OCI-LY3 (cell line): ENCODE results near the gene CHRDL2.

Experiments used
- CTCF ChIP-seq: fragments of 200-600, 300-600 bp; sonication (generic); IDR thresholded peaks from 2 replicates; pipeline ENCODE4 v1.5.1; 2014; ENCODE audit warnings: antibody characterized with exemption, low read length, low read depth
- EZH2phosphoT487 ChIP-seq: fragments of 200-600 bp; shearing (Covaris generic); IDR thresholded peaks from 2 replicates; pipeline ENCODE4 v1.6.1; 2018; ENCODE audit warnings: antibody characterized with exemption, mixed run types, low read depth

GRCh38 chr11:74709175-74709574, 22.1 kb downstream of the CHRDL2 start:
- TF ChIP-seq CTCF (no peak), EZH2phosphoT487 (no peak)
